DND-41 (cell line): ENCODE measurements around the gene MTMR2.

Experiments used
- EZH2 ChIP-seq: IDR thresholded peaks from 3 replicates; pipeline ENCODE4 v1.6.1; 2012; ENCODE audit warnings: borderline replicate concordance, low read depth, mild to moderate bottlenecking, moderate library complexity, low read length, inconsistent platforms; ENCODE audit not compliant: severe bottlenecking
- TF ChIP-seq, protein P1 (sequence below): IDR thresholded peaks from 2 replicates; pipeline ENCODE4 v1.5.1; 2012; ENCODE audit warnings: borderline replicate concordance, low read length, moderate library complexity, mild to moderate bottlenecking; ENCODE audit not compliant: poor library complexity, severe bottlenecking; ENCODE audit errors: extremely low read depth

GRCh38 chr11:95895815-95896214, 28.1 kb downstream of the MTMR2 start:
- TF ChIP-seq, protein P1, sequence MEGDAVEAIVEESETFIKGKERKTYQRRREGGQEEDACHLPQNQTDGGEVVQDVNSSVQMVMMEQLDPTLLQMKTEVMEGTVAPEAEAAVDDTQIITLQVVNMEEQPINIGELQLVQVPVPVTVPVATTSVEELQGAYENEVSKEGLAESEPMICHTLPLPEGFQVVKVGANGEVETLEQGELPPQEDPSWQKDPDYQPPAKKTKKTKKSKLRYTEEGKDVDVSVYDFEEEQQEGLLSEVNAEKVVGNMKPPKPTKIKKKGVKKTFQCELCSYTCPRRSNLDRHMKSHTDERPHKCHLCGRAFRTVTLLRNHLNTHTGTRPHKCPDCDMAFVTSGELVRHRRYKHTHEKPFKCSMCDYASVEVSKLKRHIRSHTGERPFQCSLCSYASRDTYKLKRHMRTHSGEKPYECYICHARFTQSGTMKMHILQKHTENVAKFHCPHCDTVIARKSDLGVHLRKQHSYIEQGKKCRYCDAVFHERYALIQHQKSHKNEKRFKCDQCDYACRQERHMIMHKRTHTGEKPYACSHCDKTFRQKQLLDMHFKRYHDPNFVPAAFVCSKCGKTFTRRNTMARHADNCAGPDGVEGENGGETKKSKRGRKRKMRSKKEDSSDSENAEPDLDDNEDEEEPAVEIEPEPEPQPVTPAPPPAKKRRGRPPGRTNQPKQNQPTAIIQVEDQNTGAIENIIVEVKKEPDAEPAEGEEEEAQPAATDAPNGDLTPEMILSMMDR = no peak
- no peak for TF ChIP-seq EZH2
